GM10266 (cell line): ENCODE measurements around the gene NGEF.

Source experiments
- DNase-seq: peaks from one replicate; pipeline ENCODE4 v3.0.0; 2012; ENCODE audit errors: extremely low spot score
- CTCF ChIP-seq: IDR thresholded peaks from 2 replicates; pipeline ENCODE4 v1.5.1; 2012; ENCODE audit warnings: mild to moderate bottlenecking, low read depth; ENCODE audit not compliant: control insufficient read depth, insufficient read depth; ENCODE audit errors: missing control alignments

The NGEF gene

GRCh38 chr2:233017947-233018346 is 4.9 kb upstream of the NGEF start:
- no peak for TF ChIP-seq CTCF
- DNase-seq = no peak

- DNase-seq = no peak
- TF ChIP-seq CTCF = no peak
These were observed 2.1 kb upstream of the NGEF start for GRCh38 chr2:233015019-233015645.

GRCh38 chr2:233013650-233014049 is 594 bp upstream of the NGEF start:
- TF ChIP-seq CTCF = no peak
- no peak for DNase-seq

- no peak for DNase-seq
- TF ChIP-seq CTCF = no peak
These were observed 620 bp downstream of the NGEF start for GRCh38 chr2:233012301-233012971.

- DNase-seq = no peak
These were observed 1.3 kb downstream of the NGEF start for GRCh38 chr2:233011702-233012131.

GRCh38 chr2:233011268-233011650 is 1.8 kb downstream of the NGEF start:
- TF ChIP-seq CTCF = no peak
- no peak for DNase-seq

More at GRCh38 chr2:233011702-233012131, 1.3 kb downstream of the NGEF start:
- no peak for TF ChIP-seq CTCF

- TF ChIP-seq CTCF = no peak
- no peak for DNase-seq
These were observed 2.3 kb downstream of the NGEF start for GRCh38 chr2:233010569-233011267.
